ENCODE measurements around the gene BTBD2. TPM values are rescaled to one million over a fixed set of nuclear protein-coding genes. Genes with fewer than 3 reads are reported as not detected.

The BTBD2 gene
- total and polyA plus RNA-seq, 2 experiments from 2014 or later = 23.8 to 130 TPM

- Histone ChIP-seq H3K4me1 (ENCODE audit: insufficient read depth) (peaks cover 19% of the 10 kb centered on the region), H2AFZ (peak overlapping the region; percentile 81; the same call in 1 of the 2 replicates), H3K36me3 (ENCODE audit: insufficient read depth) (no peaks in the 10 kb centered on the region), H3K79me2 (replicated peaks; ENCODE audit: insufficient read depth) (no peaks in the 10 kb centered on the region), H3K9me2 (ENCODE audit: insufficient read depth) (no peaks in the 10 kb centered on the region), H3K4me3 (no peak overlapping the region), H3K27ac (ENCODE audit: low read depth) (no peak overlapping the region; the same call in 1 of the 2 replicates), H3F3A (replicated peaks; ENCODE audit: low read depth) (peaks cover 13% of the 10 kb centered on the region; the same call in 1 of the 2 replicates), H4K20me1 (replicated peaks; ENCODE audit: insufficient read depth) (no peaks in the 10 kb centered on the region), H3K4me2 (no peak overlapping the region), H3K27me3 (ENCODE audit: insufficient read depth) (no peaks in the 10 kb centered on the region)
- H3K4me3 Mint-ChIP-seq = no peak overlapping the region
- ATAC-seq (no peak), DNase-seq (ENCODE audit: low spot score) (no peak)
- peaks cover 18% of the 10 kb centered on the region; the same call in 2 of the 3 replicates for H3K4me1 Mint-ChIP-seq
- H3K27ac Mint-ChIP-seq = no peak overlapping the region
- no peak for TF ChIP-seq STAT1 (IDR thresholded peaks at IDR 0.05; ENCODE audit: unreplicated experiment)
- TF ChIP-seq CTCF (conservative IDR thresholded peaks at IDR 0.05; ENCODE audit: low read depth in 2 of 2) = no peak
- TF ChIP-seq POLR2AphosphoS5 (IDR thresholded peaks at IDR 0.05; ENCODE audit: low read depth) = no peak
- no peak for TF ChIP-seq JUNB (IDR thresholded peaks at IDR 0.05; ENCODE audit: unreplicated experiment)
- TF ChIP-seq ETS1 (IDR thresholded peaks at IDR 0.05) = no peak
- TF ChIP-seq, protein P1, sequence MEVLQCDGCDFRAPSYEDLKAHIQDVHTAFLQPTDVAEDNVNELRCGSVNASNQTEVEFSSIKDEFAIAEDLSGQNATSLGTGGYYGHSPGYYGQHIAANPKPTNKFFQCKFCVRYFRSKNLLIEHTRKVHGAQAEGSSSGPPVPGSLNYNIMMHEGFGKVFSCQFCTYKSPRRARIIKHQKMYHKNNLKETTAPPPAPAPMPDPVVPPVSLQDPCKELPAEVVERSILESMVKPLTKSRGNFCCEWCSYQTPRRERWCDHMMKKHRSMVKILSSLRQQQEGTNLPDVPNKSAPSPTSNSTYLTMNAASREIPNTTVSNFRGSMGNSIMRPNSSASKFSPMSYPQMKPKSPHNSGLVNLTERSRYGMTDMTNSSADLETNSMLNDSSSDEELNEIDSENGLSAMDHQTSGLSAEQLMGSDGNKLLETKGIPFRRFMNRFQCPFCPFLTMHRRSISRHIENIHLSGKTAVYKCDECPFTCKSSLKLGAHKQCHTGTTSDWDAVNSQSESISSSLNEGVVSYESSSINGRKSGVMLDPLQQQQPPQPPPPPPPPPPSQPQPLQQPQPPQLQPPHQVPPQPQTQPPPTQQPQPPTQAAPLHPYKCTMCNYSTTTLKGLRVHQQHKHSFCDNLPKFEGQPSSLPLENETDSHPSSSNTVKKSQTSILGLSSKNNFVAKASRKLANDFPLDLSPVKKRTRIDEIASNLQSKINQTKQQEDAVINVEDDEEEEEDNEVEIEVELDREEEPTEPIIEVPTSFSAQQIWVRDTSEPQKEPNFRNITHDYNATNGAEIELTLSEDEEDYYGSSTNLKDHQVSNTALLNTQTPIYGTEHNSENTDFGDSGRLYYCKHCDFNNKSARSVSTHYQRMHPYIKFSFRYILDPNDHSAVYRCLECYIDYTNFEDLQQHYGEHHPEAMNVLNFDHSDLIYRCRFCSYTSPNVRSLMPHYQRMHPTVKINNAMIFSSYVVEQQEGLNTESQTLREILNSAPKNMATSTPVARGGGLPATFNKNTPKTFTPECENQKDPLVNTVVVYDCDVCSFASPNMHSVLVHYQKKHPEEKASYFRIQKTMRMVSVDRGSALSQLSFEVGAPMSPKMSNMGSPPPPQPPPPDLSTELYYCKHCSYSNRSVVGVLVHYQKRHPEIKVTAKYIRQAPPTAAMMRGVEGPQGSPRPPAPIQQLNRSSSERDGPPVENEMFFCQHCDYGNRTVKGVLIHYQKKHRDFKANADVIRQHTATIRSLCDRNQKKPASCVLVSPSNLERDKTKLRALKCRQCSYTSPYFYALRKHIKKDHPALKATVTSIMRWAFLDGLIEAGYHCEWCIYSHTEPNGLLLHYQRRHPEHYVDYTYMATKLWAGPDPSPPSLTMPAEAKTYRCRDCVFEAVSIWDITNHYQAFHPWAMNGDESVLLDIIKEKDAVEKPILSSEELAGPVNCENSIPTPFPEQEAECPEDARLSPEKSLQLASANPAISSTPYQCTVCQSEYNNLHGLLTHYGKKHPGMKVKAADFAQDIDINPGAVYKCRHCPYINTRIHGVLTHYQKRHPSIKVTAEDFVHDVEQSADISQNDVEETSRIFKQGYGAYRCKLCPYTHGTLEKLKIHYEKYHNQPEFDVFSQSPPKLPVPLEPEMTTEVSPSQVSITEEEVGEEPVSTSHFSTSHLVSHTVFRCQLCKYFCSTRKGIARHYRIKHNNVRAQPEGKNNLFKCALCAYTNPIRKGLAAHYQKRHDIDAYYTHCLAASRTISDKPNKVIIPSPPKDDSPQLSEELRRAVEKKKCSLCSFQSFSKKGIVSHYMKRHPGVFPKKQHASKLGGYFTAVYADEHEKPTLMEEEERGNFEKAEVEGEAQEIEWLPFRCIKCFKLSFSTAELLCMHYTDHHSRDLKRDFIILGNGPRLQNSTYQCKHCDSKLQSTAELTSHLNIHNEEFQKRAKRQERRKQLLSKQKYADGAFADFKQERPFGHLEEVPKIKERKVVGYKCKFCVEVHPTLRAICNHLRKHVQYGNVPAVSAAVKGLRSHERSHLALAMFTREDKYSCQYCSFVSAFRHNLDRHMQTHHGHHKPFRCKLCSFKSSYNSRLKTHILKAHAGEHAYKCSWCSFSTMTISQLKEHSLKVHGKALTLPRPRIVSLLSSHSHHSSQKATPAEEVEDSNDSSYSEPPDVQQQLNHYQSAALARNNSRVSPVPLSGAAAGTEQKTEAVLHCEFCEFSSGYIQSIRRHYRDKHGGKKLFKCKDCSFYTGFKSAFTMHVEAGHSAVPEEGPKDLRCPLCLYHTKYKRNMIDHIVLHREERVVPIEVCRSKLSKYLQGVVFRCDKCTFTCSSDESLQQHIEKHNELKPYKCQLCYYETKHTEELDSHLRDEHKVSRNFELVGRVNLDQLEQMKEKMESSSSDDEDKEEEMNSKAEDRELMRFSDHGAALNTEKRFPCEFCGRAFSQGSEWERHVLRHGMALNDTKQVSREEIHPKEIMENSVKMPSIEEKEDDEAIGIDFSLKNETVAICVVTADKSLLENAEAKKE (CRISPR knock-in tag; IDR thresholded peaks at IDR 0.05) = no peak
- TF ChIP-seq, protein P2, sequence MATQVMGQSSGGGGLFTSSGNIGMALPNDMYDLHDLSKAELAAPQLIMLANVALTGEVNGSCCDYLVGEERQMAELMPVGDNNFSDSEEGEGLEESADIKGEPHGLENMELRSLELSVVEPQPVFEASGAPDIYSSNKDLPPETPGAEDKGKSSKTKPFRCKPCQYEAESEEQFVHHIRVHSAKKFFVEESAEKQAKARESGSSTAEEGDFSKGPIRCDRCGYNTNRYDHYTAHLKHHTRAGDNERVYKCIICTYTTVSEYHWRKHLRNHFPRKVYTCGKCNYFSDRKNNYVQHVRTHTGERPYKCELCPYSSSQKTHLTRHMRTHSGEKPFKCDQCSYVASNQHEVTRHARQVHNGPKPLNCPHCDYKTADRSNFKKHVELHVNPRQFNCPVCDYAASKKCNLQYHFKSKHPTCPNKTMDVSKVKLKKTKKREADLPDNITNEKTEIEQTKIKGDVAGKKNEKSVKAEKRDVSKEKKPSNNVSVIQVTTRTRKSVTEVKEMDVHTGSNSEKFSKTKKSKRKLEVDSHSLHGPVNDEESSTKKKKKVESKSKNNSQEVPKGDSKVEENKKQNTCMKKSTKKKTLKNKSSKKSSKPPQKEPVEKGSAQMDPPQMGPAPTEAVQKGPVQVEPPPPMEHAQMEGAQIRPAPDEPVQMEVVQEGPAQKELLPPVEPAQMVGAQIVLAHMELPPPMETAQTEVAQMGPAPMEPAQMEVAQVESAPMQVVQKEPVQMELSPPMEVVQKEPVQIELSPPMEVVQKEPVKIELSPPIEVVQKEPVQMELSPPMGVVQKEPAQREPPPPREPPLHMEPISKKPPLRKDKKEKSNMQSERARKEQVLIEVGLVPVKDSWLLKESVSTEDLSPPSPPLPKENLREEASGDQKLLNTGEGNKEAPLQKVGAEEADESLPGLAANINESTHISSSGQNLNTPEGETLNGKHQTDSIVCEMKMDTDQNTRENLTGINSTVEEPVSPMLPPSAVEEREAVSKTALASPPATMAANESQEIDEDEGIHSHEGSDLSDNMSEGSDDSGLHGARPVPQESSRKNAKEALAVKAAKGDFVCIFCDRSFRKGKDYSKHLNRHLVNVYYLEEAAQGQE (IDR thresholded peaks at IDR 0.05; ENCODE audit: unreplicated experiment) = no peak
- TF ChIP-seq ZNF331 (CRISPR knock-in tag; IDR thresholded peaks at IDR 0.05; ENCODE audit: low read depth) = no peak
- no peak for TF ChIP-seq NANOG (IDR thresholded peaks at IDR 0.05; ENCODE audit: borderline replicate concordance)
- TF ChIP-seq EZH2 (IDR thresholded peaks at IDR 0.05; ENCODE audit: low read depth, unreplicated experiment) = no peak
- TF ChIP-seq CREB1 (CRISPR knock-in tag; IDR thresholded peaks at IDR 0.05; ENCODE audit: low read depth) = no peak
- TF ChIP-seq EZH2phosphoT487 (IDR thresholded peaks at IDR 0.05; ENCODE audit: unreplicated experiment) = no peak
- no peak for TF ChIP-seq ZNF114 (CRISPR knock-in tag; IDR thresholded peaks at IDR 0.05)
- H3K36me3 Mint-ChIP-seq (ENCODE audit: low read depth) = no peaks in the 10 kb centered on the region; the same call in 2 of the 3 replicates
- H3K9me3 Mint-ChIP-seq = no peaks in the 10 kb centered on the region
- H3K27me3 Mint-ChIP-seq (ENCODE audit: insufficient read depth, low read depth, poor library complexity) = peaks cover 13% of the 10 kb centered on the region
These were observed 49.4 kb upstream of the BTBD2 start for GRCh38 chr19:2064788-2065524.
